ENCODE results near the gene DDAH1.

- TF ChIP-seq CTCF (IDR thresholded peaks at IDR 0.05; ENCODE audit: borderline replicate concordance, extremely low read depth, low read length, poor library complexity, severe bottlenecking): no peak
- no peak for TF ChIP-seq EZH2 (IDR thresholded peaks at IDR 0.05; ENCODE audit: borderline replicate concordance, low read depth, low read length, severe bottlenecking)
Measured at GRCh38 chr1:85359874-85360721, 104.9 kb downstream of the DDAH1 start.
